PC-9 (cell line): ENCODE data around the gene LASP1.

ENCODE experiments used
- EZH2 ChIP-seq: fragments of 200-600 bp; sonication (generic); IDR thresholded peaks from 2 replicates; pipeline ENCODE4 v1.8.0; 2017; ENCODE audit warnings: antibody characterized with exemption, low read depth
- TF ChIP-seq, protein P1 (sequence below): fragments of 200-600 bp; sonication (generic); conservative IDR thresholded peaks from 2 replicates; pipeline ENCODE4 v1.6.1; 2017; ENCODE audit warnings: mixed run types, antibody characterized with exemption, mild to moderate bottlenecking, moderate library complexity

DNA sequence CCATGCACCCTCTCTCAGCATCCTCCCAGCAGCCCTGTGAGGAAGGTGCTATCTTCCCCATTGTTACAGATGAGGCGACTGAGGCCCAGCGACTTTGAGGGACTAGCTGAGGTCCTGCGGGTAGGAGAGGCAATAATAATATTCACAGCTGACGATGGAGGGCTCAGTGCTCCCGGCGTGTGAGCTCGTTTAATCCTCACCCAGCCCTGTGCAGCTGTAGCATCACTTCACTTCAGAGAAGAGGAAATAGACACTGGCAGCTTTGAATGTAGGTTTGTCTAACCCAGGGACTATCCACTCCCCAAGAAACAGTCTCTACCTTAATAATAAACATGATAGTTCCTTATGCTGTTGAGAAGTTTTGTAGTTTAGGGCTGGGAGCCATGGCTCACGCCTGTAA lies 21.6 kb downstream of the LASP1 start:
- TF ChIP-seq, protein P1, sequence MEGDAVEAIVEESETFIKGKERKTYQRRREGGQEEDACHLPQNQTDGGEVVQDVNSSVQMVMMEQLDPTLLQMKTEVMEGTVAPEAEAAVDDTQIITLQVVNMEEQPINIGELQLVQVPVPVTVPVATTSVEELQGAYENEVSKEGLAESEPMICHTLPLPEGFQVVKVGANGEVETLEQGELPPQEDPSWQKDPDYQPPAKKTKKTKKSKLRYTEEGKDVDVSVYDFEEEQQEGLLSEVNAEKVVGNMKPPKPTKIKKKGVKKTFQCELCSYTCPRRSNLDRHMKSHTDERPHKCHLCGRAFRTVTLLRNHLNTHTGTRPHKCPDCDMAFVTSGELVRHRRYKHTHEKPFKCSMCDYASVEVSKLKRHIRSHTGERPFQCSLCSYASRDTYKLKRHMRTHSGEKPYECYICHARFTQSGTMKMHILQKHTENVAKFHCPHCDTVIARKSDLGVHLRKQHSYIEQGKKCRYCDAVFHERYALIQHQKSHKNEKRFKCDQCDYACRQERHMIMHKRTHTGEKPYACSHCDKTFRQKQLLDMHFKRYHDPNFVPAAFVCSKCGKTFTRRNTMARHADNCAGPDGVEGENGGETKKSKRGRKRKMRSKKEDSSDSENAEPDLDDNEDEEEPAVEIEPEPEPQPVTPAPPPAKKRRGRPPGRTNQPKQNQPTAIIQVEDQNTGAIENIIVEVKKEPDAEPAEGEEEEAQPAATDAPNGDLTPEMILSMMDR = no peak
- TF ChIP-seq EZH2 = no peak
